ENCODE measurements around the gene FMR1.

FMR1 gene

DNA sequence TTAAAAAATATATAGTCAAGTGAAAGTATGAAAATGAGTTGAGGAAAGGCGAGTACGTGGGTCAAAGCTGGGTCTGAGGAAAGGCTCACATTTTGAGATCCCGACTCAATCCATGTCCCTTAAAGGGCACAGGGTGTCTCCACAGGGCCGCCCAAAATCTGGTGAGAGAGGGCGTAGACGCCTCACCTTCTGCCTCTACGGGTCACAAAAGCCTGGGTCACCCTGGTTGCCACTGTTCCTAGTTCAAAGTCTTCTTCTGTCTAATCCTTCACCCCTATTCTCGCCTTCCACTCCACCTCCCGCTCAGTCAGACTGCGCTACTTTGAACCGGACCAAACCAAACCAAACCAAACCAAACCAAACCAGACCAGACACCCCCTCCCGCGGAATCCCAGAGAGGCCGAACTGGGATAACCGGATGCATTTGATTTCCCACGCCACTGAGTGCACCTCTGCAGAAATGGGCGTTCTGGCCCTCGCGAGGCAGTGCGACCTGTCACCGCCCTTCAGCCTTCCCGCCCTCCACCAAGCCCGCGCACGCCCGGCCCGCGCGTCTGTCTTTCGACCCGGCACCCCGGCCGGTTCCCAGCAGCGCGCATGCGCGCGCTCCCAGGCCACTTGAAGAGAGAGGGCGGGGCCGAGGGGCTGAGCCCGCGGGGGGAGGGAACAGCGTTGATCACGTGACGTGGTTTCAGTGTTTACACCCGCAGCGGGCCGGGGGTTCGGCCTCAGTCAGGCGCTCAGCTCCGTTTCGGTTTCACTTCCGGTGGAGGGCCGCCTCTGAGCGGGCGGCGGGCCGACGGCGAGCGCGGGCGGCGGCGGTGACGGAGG lies at the start of gene FMR1:
Gene FMR1, plus strand, starts transcription at position 728 of the 831 bp plus-strand sequence. CDS start 261 bp downstream, outside the sequence.
- DNase-seq (ENCODE audit: low read depth in 3 of 3) = peak; percentile 83 to 89 (median 84)

GRCh38 chrX:147875866-147876596 lies 35.7 kb upstream of the FMR1 start:
- DNase-seq (ENCODE audit: low read depth in 3 of 3) = no peak

DNA sequence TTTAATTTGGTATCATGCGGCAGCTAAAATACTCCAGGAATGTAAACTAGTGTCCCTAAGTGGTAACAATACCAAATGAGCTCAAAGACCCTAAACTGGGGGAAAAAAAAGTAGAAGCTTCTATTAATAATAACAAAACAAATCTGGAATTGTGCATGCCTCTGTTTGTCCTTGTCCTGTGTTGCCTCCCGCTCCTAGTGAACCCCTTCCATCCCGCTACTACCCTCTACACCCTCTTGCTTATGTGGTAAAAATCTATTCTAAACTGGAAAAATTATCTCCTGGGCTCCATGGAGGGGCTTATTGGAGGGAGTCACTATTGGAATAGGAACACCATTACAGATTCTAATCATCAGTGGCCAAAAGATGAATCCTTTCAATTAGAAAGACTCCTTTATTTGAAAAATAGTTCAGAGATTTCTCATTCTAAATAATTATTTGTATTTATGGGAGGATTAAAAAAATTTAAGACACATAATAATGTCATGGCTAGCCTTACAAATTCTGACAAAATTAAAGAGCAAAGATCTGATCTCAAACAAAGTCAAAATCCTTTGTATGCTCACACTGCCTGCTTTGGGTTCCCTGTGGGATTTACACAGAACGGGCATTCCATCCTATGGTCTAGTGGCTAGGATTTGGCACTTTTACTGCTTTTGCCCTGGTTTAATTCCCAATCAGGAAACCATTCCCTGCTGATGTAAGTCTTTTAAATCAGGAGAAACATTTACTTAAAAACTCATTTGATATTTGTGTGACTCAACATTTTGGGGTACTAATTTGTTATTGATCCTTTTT lies 34.7 kb upstream of the FMR1 start:
- no peak for DNase-seq (ENCODE audit: low read depth in 3 of 3)

DNA sequence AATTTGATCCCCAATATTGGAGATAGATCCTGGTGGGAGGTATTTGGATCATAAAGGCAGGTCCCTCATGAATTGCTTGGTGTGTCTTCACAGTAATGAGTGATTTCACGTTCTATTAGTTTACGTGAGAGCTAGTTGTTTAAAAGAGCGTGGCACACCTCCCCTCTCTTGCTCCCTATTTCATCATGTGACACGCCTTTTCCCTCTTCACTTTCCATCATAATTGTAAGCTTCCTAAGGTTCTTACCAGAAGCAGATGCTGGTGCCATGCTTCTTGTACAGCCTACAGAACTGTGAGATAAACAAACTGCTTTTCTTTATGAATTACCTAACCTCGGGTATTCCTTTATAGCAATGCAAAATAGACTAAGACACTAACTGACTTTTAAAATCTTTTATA lies 34.0 kb upstream of the FMR1 start:
- no peak for DNase-seq (ENCODE audit: low read depth in 3 of 3)

DNA sequence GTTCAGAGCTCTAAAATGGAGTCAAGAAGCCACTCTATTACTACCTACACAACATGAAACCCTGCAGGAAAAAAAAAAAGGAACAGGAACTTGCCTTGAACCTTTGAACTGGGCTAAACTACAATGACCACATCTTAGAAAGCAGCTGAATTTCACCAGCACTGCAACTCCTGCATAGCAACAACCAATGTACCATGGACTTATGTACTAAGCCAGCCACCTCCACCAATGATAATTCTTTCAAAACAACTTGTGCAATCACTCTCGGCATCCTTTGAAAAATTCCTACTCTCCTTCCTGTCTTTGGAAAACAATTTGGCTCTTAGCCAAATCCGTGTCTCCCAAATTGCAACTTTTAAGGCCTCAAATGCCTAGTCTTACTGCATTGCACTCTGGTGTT lies 26.8 kb upstream of the FMR1 start:
- no peak for DNase-seq (ENCODE audit: low read depth in 3 of 3)

DNA sequence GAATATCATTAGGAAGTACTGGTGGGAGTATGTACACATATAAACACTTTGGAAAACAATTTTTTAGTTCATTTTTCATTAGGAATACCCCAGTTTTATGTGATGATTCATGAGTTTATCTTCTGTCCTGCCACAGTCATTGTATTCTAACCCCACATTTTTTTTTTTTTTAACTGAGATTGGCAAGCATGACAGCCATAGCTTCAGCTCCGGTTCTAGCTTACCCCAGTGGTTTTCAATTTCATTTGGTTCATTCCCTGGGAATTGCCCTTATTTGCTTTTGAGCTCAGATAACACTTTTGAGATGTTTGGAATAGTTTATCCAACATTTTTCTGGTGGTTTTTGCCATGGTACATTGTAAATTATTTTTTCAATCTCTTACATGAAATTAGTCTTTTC lies 21.0 kb upstream of the FMR1 start:
- no peak for DNase-seq (ENCODE audit: low read depth in 3 of 3)

GRCh38 chrX:147891896-147892295 lies 19.8 kb upstream of the FMR1 start:
- no peak for DNase-seq (ENCODE audit: low read depth in 3 of 3)

- no peak for DNase-seq (ENCODE audit: low read depth in 3 of 3)
These were observed 18.0 kb upstream of the FMR1 start for GRCh38 chrX:147893741-147894140.

GRCh38 chrX:147894366-147894963 lies 17.3 kb upstream of the FMR1 start:
- no peak for DNase-seq (ENCODE audit: low read depth in 3 of 3)

DNA sequence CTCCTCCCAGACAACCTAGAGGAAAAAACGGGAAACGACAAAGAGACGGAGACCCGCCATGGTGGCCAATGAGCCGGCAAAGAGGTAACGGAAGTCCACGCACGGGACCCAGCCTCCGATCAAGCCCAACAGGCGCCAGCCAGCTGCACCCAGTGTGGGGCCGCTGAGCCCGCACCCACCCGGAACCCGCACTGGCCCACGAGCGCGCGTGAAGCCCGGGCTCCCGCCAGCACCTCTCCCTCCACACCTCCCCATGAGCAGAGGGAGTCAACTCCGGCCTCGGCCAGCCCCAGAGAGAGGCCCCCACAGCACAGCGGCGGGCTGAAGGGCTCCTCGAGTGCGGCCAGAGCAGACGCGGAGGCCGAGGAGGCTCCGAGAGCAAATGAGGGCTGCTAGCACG lies 14.6 kb upstream of the FMR1 start:
- DNase-seq (ENCODE audit: low read depth in 3 of 3) = no peak

DNA sequence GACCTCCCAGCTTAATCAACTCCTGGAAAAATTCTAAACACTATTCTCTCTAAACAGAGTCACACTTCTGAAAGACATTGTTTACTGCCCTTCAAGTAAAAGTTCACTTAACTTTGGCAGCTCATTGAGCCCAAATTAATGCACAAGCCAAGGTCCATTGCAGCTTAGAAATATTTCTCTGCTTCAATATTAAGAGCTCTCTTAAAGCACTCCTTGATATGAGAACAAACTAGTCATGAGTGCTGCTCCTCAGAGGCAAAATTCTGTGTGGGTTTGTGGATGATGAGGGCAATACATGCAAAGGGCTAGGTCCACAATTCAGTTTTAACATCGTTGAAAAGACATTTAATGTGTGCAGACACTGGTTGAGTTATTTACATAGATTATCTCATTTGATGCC lies 12.8 kb upstream of the FMR1 start:
- DNase-seq (ENCODE audit: low read depth in 3 of 3) = no peak

DNA sequence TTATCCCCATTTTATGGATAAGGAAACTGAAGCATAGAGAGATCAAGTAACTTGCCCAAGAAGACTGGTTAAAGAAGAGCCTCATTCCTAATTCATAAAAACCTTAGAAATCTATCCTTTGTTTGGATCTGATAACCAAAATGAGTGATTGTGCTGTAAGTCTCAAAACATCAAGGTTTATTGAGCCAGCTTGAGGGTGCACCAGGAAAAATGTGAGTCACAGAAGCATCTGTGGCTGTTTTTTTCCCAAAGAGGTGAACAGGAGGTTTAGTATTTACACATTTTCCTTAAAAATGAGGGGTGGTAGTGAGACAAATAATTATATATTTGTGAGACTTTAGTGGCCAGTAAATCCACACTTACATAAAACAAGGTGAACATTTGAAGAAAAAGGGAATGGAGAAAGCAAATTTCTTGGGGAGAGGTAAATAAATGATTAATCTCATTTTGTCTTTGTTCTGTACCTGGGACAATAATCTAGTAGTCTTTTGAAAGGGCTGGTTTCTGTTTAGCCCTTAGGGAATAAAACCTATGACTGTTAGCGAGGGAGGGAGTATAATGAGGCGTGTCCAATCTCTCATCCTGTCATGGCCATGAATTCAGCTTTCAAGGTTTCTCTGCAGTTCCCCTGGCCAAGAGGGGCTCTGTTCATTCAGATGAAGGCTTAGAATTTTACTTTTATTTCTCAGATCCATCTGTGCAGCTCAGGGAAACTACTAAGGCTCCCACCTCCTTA lies 12.2 kb upstream of the FMR1 start:
- DNase-seq (ENCODE audit: low read depth in 3 of 3) = no peak

DNA sequence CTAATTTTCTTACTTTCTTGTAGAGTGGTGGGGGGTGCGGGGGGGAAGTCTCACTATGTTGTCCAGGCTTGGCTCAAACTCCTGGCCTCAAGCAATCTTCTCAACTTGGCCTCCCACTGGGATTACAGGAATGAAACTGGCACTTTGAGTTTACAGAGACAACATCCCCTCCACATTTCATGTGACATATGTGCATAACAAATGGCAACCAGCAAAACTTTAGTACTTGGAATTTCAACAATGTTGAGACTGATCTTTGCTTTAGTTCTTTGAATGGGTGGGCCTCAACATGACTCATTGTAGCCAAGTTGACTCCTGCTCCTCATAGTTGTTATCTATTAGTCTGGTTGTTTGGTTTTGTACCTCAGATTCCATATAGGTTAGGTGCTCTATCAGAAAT lies 11.4 kb upstream of the FMR1 start:
- no peak for DNase-seq (ENCODE audit: low read depth in 3 of 3)

GRCh38 chrX:147901461-147902126 lies 10.1 kb upstream of the FMR1 start:
- no peak for DNase-seq (ENCODE audit: low read depth in 3 of 3)

- DNase-seq (ENCODE audit: low read depth in 3 of 3) = no peak
These were observed 9.4 kb upstream of the FMR1 start for GRCh38 chrX:147902270-147902669.

DNA sequence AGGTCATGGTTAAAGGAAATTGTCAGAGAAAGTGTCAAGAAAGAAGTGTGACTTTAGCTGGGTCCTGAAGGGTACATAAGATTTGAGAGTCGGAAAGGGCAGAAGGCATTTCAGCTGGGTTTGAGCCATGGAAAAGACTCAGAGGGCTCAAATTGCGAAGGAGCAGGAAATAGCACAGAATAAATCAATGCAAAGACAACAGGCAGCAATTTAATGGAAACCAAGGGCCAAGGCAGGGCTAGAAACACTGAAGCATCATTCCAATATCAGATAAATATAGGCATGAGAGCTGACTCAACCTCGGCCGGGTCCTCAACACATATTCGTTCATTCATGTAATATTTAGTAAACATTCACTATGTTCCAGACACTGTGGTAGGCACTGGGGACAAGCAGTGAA lies 3.6 kb upstream of the FMR1 start:
- DNase-seq (ENCODE audit: low read depth in 3 of 3) = no peak

DNA sequence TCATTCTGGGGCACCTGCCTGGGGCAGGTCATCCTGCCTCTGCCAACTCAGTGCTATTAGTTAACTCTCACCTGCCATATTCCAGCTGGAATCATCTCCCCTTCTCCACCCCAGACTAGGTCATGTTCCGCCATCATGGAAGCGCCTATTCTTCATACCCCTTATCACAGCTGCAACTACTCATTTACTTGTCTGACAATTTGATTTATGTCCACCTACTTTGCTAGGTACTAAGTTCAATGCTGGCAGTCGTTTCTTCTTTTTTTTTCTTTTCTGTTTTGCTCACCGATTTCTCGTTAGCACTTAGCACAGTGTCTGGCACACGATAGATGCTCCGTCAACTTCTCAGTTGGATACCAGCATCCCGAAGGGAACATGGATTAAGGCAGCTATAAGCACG lies 1.1 kb upstream of the FMR1 start:
- DNase-seq (ENCODE audit: low read depth in 3 of 3) = no peak

DNA sequence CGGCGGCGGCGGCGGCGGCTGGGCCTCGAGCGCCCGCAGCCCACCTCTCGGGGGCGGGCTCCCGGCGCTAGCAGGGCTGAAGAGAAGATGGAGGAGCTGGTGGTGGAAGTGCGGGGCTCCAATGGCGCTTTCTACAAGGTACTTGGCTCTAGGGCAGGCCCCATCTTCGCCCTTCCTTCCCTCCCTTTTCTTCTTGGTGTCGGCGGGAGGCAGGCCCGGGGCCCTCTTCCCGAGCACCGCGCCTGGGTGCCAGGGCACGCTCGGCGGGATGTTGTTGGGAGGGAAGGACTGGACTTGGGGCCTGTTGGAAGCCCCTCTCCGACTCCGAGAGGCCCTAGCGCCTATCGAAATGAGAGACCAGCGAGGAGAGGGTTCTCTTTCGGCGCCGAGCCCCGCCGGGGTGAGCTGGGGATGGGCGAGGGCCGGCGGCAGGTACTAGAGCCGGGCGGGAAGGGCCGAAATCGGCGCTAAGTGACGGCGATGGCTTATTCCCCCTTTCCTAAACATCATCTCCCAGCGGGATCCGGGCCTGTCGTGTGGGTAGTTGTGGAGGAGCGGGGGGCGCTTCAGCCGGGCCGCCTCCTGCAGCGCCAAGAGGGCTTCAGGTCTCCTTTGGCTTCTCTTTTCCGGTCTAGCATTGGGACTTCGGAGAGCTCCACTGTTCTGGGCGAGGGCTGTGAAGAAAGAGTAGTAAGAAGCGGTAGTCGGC lies 528 bp downstream of the FMR1 start:
- peak in 2 of 3 experiments; percentile 1 to 4 for DNase-seq (ENCODE audit: low read depth in 3 of 3)

GRCh38 chrX:147913570-147913969 lies 1.9 kb downstream of the FMR1 start:
- no peak for DNase-seq (ENCODE audit: low read depth in 3 of 3)

DNA sequence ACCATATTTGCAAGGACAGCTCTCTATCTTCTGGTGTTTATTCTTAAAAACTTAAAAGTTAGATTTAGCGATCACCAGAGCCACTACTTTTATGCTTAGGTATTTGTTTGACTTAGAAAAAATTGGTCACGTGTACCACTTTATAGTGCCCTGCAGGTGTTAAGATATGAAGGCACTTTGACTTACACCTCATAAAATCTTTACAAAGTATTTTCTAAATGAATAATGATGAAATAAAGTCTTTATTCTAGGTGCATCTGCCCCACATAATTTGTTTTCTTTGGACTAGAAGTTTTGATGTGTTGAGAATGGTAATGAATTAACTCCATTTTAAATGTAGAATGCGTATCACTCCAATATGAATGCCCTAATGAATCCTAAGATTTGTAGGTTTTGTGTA lies 2.9 kb downstream of the FMR1 start:
- DNase-seq (ENCODE audit: low read depth in 3 of 3) = no peak
